Measurements from ENCODE around the gene SCAP. TPM values are rescaled to one million over a fixed set of nuclear protein-coding genes. Genes with fewer than 3 reads are reported as not detected.

The SCAP gene
- total and polyA plus RNA-seq, 9 donors, result 41.0 to 63.1 (median 48.8) TPM

DNA sequence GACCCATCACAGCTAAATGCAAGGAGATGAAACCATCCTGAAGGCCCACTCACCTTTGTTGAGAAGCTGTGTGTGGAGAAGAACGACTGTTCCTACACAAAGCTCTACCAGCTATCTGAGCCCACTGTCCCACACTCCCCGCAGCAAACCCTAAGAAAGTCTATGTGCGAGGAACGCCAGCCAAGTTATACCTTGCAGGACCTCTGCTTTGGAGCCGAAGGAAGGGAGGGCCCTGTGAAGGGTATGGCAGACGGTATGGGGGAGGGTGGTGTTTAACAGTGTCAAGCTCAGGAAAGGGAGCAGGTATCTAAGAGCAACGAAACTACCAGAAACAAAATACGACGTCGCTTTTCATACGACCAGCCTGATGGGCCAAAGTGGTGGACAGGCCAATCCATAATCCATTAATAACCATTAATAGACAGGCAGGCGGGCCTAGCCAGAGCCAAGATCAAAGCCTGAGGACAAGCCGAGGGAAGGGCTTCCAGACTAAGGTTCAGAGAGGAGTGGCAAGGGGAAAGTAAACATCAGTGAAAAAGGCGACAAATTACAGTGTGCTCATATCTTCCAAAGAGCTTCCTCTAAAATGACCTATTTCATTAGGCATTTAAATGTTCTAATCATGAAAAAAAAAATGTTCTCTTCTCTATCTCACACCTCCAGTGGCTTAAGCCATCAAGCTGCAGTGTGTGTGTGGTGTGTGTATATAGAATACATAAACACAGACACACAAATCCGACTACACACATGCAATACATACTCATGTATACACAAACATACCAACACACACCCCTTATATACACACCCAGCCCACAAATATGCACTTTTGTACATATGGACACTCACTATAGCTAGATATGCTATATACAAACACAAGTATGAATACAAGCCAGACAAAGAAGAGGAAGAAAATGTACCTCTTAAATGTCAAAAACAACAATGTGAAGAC lies 51.0 kb downstream of the SCAP start:
- Histone ChIP-seq H3K9me3 (replicated peaks; ENCODE audit: control insufficient read depth, low read depth, low read length) (no peaks in the 10 kb centered on the region), H3K36me3 (ENCODE audit: control insufficient read depth, insufficient read depth, low read length) (peaks cover 81% of the 10 kb centered on the region), H3K27ac (ENCODE audit: low read length) (no peak overlapping the region), H3K4me3 (ENCODE audit: low read length) (no peak overlapping the region), H3K27me3 (ENCODE audit: control insufficient read depth, insufficient read depth, low read length) (no peaks in the 10 kb centered on the region), H3K4me1 (ENCODE audit: control insufficient read depth, insufficient read depth, low read length) (peaks cover 13% of the 10 kb centered on the region)
- DNase-seq, result no peak
- 74% methylated on average over 2 of the region's 15 CpGs for WGBS (ENCODE audit: insufficient coverage)

DNA sequence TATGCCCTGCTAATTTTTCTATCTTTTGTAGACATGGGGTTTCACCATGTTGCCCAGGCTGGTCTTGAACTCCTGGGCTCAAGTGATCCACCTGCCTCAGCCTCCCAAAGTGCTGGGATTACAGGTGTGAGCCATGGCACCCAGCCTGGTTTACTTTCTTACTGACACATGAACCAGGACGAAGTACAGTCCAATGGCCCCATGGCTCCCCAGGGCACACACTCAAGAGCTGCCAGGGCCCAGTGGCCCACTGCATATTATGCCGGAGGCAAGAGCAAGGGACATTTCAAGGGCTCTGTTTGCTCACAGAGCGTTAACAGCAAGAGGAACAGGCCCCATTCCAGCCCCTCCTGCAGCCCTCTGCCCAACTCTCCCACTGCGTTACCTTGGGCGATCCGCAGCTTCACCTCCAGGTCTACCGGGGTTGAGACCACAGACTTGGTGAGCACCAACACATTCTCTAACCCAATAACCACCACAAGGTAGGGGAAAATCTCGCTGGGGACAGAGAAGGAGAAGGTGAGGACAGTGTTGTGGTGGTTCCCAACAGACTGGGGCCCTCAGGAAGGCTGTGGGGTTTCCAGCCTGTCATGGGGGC lies 52.1 kb downstream of the SCAP start:
- Histone ChIP-seq H3K4me3 (ENCODE audit: low read length) (no peak overlapping the region), H3K4me1 (ENCODE audit: control insufficient read depth, insufficient read depth, low read length) (peaks cover 13% of the 10 kb centered on the region), H3K27ac (ENCODE audit: low read length) (no peak overlapping the region), H3K9me3 (replicated peaks; ENCODE audit: control insufficient read depth, low read depth, low read length) (no peaks in the 10 kb centered on the region), H3K36me3 (ENCODE audit: control insufficient read depth, insufficient read depth, low read length) (peaks cover 84% of the 10 kb centered on the region), H3K27me3 (ENCODE audit: control insufficient read depth, insufficient read depth, low read length) (no peaks in the 10 kb centered on the region)
- WGBS (ENCODE audit: insufficient coverage), result 94% methylated on average over 4 of the region's 8 CpGs
- no peak for DNase-seq

DNA sequence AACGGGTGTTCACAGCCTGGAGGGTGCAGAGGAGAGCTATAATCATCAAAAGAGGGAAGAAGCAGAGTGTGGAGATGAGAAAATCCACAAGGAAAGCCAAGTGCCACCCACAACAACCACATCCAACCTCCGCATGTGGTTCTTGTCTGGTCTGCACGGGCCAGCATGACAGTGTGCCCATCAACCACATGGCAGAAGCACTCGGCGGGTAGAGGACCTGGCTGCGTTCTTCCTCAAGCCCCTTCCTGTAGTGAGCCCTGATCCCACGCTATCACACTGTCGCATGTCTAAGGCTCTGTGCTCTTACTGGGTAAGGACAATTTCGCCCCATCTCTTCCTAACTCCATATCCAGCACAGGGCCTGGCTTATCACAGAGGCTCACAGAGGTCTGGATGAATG lies 53.0 kb downstream of the SCAP start:
- Histone ChIP-seq H3K4me1 (ENCODE audit: control insufficient read depth, insufficient read depth, low read length) (peaks cover 13% of the 10 kb centered on the region), H3K27ac (ENCODE audit: low read length) (no peak overlapping the region), H3K4me3 (ENCODE audit: low read length) (no peak overlapping the region), H3K9me3 (replicated peaks; ENCODE audit: control insufficient read depth, low read depth, low read length) (no peaks in the 10 kb centered on the region), H3K36me3 (ENCODE audit: control insufficient read depth, insufficient read depth, low read length) (peaks cover 77% of the 10 kb centered on the region), H3K27me3 (ENCODE audit: control insufficient read depth, insufficient read depth, low read length) (no peaks in the 10 kb centered on the region)
- no peak for DNase-seq
- WGBS (ENCODE audit: insufficient coverage), result 88% methylated on average over 8 of the region's 9 CpGs

DNA sequence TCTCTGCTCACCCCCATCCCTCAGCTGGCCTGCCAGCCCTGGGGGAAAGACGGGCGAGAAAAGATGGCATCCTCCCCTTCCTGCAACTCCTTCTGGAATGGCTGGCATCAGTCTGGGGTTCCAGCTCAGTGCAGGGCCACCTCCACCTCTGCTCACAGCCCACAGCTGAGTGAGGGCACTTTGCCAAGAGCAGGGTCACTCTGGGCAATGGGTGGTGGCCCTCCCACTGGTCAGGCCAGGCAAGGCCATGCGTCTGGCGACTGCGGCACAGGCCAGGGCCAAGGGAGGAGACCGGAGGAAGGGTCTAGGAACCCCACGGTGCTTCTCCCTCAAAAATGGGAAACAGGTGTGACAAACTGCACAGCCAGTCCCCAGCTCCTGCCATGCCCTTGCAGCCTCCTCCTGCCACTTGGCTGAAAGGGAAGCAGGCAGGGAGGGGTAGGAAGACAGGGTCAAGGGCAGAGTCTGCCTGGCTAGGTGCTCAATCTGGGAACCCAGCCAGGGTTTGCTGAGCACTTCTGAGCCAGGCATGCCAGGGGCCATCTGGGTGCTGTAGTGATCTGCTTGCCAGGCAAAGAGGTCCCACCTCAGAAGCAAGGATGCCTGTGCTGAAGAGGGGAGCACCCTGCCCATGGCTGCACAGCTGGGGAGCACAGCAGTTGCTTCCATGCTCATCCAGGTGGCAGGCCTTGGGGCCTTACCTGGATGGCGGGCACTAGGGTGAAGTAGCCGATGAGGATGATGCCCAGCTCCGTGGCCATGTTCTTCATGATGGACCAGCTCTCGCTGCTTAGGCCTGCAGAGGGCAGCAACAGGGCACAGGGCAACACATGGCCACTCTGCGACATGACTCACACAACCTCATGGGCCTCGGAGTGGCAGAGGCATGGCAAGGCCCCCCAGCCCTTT lies 53.7 kb downstream of the SCAP start:
- H3K36me3 ChIP-seq (ENCODE audit: control insufficient read depth, insufficient read depth, low read length), result peaks cover 76% of the 10 kb centered on the region
- H3K4me3 ChIP-seq (ENCODE audit: low read length), result no peak overlapping the region
- no peak overlapping the region for H3K27ac ChIP-seq (ENCODE audit: low read length)
- peak; percentile 21 for DNase-seq
- no peaks in the 10 kb centered on the region for H3K9me3 ChIP-seq (replicated peaks; ENCODE audit: control insufficient read depth, low read depth, low read length)
- H3K4me1 ChIP-seq (ENCODE audit: control insufficient read depth, insufficient read depth, low read length), result peaks cover 13% of the 10 kb centered on the region
- WGBS (ENCODE audit: insufficient coverage), result 92% methylated on average over 10 of the region's 13 CpGs
- no peaks in the 10 kb centered on the region for H3K27me3 ChIP-seq (ENCODE audit: control insufficient read depth, insufficient read depth, low read length)

DNA sequence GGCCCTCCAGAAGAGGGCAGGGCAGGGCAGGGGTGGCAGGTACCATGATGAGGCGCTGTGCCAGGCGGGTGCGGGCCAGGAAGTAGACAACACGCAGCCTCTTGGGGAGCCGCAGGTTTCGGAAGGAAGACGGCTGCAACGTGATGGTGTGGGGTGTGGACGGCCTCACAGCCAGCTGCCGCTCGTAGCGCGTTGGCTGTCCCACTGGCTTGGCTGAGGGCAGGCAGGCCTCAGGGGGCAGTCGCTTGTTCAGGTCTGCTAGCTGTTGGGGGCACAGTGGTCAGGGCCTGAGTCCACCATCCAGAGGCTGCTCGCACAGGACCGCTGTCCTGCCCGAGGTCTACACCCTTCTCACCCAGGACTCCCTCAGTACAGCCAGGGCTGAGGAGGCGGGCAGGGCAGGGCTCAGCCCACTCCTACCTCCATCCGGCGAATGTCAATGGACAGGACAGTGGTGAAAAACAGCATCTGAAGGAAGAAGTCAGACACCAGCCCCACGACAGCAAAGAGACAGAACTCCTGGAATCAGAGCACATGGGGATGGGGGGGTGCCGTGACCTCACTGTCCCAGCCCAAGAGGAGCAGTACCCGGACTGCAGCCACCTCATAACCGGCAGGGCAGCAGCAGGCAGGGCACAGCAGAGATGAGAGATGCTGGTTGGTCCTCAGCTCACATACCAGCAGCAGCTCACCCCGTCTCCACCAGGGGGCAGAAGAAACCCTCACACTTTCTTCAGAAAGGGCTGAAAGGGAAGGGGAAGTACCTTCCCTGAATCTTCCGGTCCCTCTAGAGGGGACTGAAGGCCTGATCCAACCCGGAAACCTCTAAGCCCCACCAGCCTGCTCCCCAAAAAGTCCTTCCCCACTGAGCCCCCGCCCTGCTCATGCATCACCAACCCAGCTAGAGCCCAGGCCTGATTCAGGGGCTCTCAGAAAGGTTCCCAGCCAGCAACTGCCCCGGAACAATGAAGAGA lies 54.9 kb downstream of the SCAP start:
- H3K27me3 ChIP-seq (ENCODE audit: control insufficient read depth, insufficient read depth, low read length), result no peaks in the 10 kb centered on the region
- peak; percentile 91 for DNase-seq
- peaks cover 13% of the 10 kb centered on the region for H3K4me1 ChIP-seq (ENCODE audit: control insufficient read depth, insufficient read depth, low read length)
- peak overlapping the region; percentile 53 for H3K27ac ChIP-seq (ENCODE audit: low read length)
- WGBS (ENCODE audit: insufficient coverage), result 79% methylated on average over 16 of the region's 29 CpGs
- peaks cover 75% of the 10 kb centered on the region for H3K36me3 ChIP-seq (ENCODE audit: control insufficient read depth, insufficient read depth, low read length)
- H3K4me3 ChIP-seq (ENCODE audit: low read length), result no peak overlapping the region
- H3K9me3 ChIP-seq (replicated peaks; ENCODE audit: control insufficient read depth, low read depth, low read length), result no peaks in the 10 kb centered on the region

DNA sequence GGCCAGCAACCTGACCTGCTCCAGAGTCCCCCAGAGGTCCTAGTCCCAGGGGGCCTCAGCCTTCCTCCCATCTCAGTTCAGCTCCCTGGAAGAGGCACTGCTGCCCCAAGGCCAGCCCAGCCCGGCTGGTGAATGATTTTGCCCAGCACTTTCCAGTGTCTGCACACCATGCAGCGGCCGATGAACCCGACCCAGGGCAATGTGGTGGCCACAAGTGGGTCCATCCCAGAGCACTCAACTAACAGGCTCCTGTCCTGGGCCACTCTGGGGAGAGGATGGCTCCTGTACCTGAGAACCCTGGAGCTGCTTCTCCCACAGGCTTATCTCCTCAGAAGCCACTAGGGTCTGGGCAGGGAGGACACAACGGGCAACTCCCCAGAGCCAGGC lies 55.7 kb downstream of the SCAP start:
- H3K36me3 ChIP-seq (ENCODE audit: control insufficient read depth, insufficient read depth, low read length), result peaks cover 77% of the 10 kb centered on the region
- H3K4me3 ChIP-seq (ENCODE audit: low read length), result no peak overlapping the region
- 87% methylated on average over 3 of the region's 5 CpGs for WGBS (ENCODE audit: insufficient coverage)
- no peaks in the 10 kb centered on the region for H3K27me3 ChIP-seq (ENCODE audit: control insufficient read depth, insufficient read depth, low read length)
- H3K27ac ChIP-seq (ENCODE audit: low read length), result no peak overlapping the region
- no peaks in the 10 kb centered on the region for H3K9me3 ChIP-seq (replicated peaks; ENCODE audit: control insufficient read depth, low read depth, low read length)
- no peak for DNase-seq
- peaks cover 18% of the 10 kb centered on the region for H3K4me1 ChIP-seq (ENCODE audit: control insufficient read depth, insufficient read depth, low read length)

DNA sequence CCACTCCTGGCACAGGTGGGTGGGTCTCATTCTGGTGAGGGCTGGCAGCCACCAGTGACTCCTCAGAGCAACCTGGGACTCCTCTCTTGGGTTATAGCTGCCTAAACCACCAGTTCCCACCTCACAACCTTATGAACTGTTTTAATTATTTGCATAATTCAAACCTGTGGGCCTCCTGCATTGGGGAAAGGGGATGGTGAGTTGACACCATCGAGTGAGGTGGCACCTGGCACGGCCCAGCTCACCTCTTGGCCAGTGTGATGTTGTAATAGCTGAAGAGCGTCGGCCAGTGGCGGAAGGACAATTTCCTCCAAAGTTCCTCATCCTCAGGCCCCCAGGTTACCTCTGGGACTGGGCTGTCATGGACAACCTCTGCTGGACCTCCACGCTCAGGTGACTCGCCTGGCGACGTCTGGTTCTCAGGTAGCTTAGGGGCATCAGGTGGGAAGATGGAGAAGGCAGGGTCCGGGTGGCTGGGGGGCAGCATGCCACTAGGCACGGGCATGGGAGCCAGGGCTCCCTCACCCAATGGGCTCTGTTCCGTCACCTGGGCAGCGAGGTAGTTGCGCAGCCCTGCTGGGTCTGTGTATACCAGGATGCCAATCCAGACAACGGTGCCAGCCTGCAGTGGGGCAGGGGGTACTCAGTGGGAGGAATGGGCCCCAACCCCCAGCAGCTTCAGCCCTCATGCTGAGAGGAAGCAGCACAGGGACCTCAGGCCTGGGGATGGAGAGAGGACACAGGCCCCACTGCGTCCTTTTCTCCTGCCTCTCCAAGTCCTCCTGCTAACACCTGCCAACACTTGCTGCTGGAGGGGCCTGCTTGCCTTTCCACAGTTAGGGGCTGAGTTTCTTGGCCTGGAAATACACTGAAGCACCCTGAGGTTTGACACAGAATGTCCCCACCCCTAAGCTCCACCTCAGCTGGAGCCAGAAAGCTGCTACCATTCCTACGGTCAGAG lies 56.4 kb downstream of the SCAP start:
- H3K36me3 ChIP-seq (ENCODE audit: control insufficient read depth, insufficient read depth, low read length), result peaks cover 77% of the 10 kb centered on the region

DNA sequence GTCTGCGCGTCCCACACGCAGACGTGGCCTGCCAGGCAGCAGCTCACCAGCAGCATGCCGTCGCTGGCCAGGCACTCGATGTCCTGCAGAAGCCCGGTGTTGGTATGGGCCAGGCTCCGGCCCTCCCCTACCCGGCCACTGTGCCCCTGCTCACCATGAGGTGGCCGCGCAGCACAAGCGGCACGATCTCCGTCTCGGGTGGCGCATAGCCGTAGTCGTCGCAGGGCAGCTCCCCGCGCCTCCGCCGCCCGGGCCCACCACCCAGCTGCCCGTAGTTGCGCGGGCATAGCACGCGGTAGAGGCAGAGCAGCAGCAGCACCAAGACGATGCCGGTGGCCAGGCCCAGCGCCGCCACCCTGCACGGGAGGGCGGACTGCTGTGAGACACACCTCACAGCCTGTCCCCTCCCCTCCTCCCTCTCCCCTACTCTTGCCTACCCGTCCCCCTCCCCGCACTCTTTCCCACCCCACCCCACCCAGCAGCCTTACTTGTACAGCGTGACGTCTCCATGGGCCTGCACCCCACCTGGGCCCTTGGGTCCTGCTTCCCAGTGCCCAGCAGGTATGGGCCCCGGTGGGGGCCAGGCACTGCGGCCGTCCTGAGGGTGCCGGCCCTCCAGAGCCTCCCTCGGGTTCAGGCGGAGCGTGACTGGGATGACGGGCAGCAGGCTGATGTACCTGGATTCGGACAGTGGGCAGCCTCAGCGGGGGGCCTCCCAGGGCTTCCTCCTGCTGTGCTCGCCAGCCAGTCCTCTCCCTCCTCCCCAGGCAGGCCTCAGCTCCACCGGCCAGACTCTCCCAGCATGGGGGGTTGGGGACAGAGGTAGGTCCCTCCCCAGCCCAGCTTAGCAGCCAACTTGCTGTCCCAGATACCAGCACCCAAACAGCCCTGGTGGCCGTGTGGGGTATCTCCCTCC lies 57.3 kb downstream of the SCAP start:
- no peak overlapping the region for H3K27ac ChIP-seq (ENCODE audit: low read length)
- no peak for DNase-seq
- WGBS (ENCODE audit: insufficient coverage), result 92% methylated on average over 43 of the region's 53 CpGs
- H3K36me3 ChIP-seq (ENCODE audit: control insufficient read depth, insufficient read depth, low read length), result peaks cover 78% of the 10 kb centered on the region
- peaks cover 23% of the 10 kb centered on the region for H3K4me1 ChIP-seq (ENCODE audit: control insufficient read depth, insufficient read depth, low read length)
- no peaks in the 10 kb centered on the region for H3K27me3 ChIP-seq (ENCODE audit: control insufficient read depth, insufficient read depth, low read length)
- H3K4me3 ChIP-seq (ENCODE audit: low read length), result no peak overlapping the region
- H3K9me3 ChIP-seq (replicated peaks; ENCODE audit: control insufficient read depth, low read depth, low read length), result no peaks in the 10 kb centered on the region

More for the DNA sequence above, 56.4 kb downstream of the SCAP start:
- H3K4me1 ChIP-seq (ENCODE audit: control insufficient read depth, insufficient read depth, low read length), result peaks cover 23% of the 10 kb centered on the region
- 88% methylated on average over 11 of the region's 17 CpGs for WGBS (ENCODE audit: insufficient coverage)
- H3K4me3 ChIP-seq (ENCODE audit: low read length), result no peak overlapping the region
- DNase-seq, result no peak
- H3K9me3 ChIP-seq (replicated peaks; ENCODE audit: control insufficient read depth, low read depth, low read length), result no peaks in the 10 kb centered on the region
- no peak overlapping the region for H3K27ac ChIP-seq (ENCODE audit: low read length)
- no peaks in the 10 kb centered on the region for H3K27me3 ChIP-seq (ENCODE audit: control insufficient read depth, insufficient read depth, low read length)
